GM12872 (cell line): ENCODE measurements around the gene LRRC49.

Experiments used
- TF ChIP-seq, protein P1 (sequence below): IDR thresholded peaks from 3 replicates; pipeline ENCODE4 v1.5.1; 2011; ENCODE audit warnings: low read depth, mild to moderate bottlenecking, low read length, moderate library complexity; ENCODE audit not compliant: insufficient read depth

Gene LRRC49

DNA sequence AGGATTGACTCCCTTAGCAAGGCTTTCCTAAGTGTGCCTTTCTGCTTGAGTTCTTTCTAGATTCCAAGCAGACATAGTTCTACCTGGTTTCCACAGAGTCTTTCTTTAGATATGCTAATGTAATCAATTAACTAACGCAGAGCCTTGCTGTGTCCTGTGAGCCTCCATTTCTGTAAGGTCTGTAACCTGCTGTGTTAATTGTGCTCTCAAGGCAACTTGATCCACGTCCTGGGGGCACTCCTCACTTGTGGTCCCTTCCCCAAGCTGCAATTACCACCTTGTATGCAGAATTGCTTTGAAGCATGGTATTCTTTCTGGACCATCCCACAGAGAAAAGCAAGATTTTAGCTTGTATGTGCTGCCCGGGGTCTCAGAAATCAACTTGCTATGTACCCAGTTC lies 193.2 kb downstream of the LRRC49 start:
- TF ChIP-seq, protein P1, sequence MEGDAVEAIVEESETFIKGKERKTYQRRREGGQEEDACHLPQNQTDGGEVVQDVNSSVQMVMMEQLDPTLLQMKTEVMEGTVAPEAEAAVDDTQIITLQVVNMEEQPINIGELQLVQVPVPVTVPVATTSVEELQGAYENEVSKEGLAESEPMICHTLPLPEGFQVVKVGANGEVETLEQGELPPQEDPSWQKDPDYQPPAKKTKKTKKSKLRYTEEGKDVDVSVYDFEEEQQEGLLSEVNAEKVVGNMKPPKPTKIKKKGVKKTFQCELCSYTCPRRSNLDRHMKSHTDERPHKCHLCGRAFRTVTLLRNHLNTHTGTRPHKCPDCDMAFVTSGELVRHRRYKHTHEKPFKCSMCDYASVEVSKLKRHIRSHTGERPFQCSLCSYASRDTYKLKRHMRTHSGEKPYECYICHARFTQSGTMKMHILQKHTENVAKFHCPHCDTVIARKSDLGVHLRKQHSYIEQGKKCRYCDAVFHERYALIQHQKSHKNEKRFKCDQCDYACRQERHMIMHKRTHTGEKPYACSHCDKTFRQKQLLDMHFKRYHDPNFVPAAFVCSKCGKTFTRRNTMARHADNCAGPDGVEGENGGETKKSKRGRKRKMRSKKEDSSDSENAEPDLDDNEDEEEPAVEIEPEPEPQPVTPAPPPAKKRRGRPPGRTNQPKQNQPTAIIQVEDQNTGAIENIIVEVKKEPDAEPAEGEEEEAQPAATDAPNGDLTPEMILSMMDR = no peak

DNA sequence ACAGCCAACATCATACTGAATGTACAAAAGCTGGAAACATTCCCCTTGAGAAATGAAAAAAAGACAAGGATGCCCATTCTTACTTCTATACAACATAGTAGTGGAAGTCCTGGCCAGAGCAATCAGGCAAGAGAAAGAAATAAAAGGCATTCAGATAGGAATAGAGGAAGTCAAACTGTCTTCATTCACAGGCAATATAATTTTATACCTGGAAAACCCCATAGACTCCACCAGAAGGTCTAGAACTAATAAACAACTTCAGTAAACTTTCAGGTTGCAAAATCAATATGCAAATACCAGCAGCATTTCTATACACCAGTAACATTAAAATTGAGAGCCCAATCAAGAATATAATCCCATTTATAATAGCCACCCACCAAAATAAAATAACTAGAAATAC lies 195.5 kb downstream of the LRRC49 start:
- TF ChIP-seq, protein P1 = no peak

DNA sequence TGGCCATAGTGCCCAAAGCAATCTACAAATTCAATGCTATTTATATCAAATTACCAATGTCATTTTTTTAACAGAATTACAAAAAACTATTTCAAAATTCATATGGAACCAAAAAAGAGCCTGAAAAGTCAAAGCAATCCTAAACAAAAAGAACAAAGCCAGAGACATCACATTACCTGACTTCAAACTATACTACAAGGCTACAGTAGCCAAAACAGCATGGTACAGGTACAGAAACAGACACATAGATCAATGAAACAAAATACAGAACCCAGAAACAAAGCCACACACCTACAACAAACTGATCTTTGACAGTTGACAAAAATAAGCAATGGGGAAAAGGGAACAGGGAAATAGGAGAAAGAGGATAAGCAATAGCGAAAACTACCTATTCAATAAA lies 196.1 kb downstream of the LRRC49 start:
- TF ChIP-seq, protein P1 = no peak

DNA sequence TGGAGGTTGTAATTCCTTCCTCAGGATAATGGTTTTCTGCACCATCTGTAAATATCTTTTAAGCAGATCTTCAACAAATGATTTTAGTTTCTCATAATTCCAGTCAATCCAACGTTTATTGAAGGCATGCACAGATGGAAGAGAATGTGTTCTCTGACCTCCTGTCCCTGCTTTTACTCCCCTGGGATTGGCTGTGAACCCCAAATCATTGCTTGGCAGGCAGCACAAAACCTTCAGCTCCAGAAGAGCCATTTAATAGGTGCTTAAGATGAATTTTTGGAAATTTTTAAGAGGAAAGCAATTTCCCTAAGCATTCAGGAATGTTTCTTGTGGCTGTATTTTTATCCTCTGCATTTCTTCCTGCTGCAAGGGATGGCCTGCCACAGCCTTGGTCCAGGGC lies 197.2 kb downstream of the LRRC49 start:
- TF ChIP-seq, protein P1 = no peak

DNA sequence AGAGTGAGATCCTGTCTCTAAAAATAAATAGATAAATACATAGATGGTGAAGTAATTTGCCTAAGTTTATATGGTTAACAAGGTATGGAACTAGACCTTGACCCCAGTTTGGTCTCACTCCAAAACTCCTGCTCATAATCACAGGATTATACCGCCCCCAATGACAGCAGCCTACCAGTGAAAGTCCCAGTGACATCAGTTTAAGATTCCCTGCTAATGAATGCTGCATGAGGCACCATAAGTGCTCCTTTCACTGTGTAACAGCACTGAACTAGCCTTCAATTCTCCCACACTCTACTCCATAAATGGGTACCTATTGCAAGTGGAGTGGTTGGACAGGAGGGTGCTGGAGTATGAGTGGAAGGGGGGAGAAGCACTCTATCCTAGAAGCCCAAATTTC lies 199.0 kb downstream of the LRRC49 start:
- TF ChIP-seq, protein P1 = no peak

DNA sequence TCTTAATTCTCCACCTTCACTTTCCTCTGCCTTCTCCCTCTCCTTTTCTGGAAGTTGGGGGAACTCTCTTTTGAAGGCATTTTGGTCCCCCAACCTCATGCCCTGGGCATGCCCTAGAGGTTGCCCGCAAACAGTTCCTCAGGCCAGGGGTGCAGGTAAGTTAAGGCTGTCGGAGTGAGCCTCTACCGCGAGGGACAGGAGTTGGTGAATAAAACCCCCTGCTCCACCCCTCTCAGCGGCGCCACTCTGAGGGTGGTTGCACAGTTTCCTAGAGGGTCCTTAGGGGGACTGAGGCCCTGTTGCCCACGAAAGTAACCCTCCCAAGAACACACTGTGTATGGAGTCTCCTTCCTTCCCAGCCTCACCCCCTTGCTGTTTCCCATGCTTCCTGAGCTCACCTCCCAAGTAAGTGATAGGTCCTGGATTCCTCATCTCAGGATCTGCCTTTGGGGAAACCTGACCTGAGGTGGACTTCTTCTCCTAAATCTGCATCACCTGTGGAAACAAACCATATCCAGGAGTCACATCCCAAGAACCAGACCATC lies 199.5 kb downstream of the LRRC49 start:
- TF ChIP-seq, protein P1 = no peak

DNA sequence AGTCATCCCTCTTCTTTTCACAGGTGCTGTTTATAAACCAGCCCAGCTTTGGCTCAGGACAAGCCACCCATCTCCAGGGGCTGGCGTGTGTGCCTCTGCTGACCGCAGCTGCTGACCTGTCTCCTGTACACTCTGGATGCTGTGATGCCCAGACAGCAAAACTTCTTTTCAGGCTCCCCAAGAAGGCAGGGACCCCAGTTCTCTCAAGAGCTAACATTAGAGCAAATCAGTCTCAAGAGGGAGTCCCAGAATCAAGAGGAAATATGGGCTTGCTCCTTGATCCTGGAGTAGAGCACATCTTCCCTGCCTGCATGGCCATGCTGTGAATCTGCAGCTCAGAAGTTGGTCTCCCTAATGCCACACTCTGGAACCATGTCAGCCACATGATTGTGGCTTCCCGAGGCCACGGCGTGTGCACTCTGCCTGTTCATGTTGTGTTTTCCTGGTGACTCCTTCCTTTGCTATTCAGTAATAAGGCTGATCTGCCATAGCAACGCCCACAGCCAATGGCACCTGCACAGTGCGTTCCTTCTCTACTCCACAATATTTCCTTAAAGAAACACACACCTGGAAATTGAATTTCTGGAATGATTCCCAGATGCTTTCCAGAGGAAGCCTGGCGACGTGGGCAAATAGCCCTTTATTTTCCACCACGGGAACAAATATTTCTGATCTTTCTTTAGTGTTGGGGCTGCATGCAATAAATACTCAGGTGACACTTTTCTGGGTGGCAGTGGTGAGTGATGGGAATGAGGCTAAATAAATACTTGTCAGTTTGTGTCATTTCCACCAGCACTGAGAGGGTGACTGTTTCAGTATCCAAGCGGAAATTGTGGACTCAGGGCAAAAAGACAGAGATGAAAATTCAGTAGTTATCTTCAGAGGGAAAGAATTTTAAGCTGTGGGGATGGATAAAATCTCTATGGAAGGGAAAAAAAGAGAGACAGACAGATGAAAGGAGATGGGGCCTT lies 200.7 kb downstream of the LRRC49 start:
- TF ChIP-seq, protein P1 = no peak
